Muscle of leg (tissue), 16 donors: Measurements from ENCODE around the gene MAN2C1. TPM values are rescaled to one million over a fixed set of nuclear protein-coding genes. Genes with fewer than 3 reads are reported as not detected.
"Not testable (repeated sequence)": the region's sequence is repeated elsewhere in the genome, so short reads cannot be mapped to it uniquely, and the experiment has no call there.

Source experiments
- DNase-seq: peaks from one replicate; pipeline ENCODE4 v3.0.0; 2013
- H3K27ac ChIP-seq: one replicate; pipeline ENCODE4 v1.5.1; 2013; ENCODE audit warnings: mild to moderate bottlenecking, low read length, control low read depth
- H3K27me3 ChIP-seq: one replicate; pipeline ENCODE4 v1.6.1; 2013; ENCODE audit warnings: low read length; ENCODE audit not compliant: control insufficient read depth, insufficient read depth
- H3K36me3 ChIP-seq: one replicate; pipeline ENCODE4 v1.6.1; 2013; ENCODE audit warnings: low read length; ENCODE audit not compliant: control insufficient read depth, insufficient read depth
- H3K4me1 ChIP-seq: one replicate; pipeline ENCODE4 v1.6.1; 2013; ENCODE audit warnings: low read length; ENCODE audit not compliant: control insufficient read depth, insufficient read depth
- H3K4me3 ChIP-seq: one replicate; pipeline ENCODE4 v1.5.1; 2013; ENCODE audit warnings: low read length, control low read depth
- H3K9me3 ChIP-seq: replicated peaks from 2 replicates; pipeline ENCODE4 v1.6.1; 2013; ENCODE audit warnings: low read depth, low read length; ENCODE audit not compliant: control insufficient read depth
- WGBS: methylation state at CpG from one replicate; pipeline ENCODE4 v1.1.5; 2013; ENCODE audit warnings: missing lambda C conversion rate; ENCODE audit not compliant: insufficient coverage; 5-methylcytosine and 5-hydroxymethylcytosine counted together
- long read RNA-seq, 11 donors: transcript quantifications; one replicate each; lab custom pipeline, GENCODE V29; 2026
- polyA plus RNA-seq, 8 donors: library from polyadenylated mRNA; unstranded; fragments of 120-200 nt; gene quantifications; one replicate each; pipeline versions ENCODE4 v1.2.1 to v1.2.3, GENCODE V29; 2013; ENCODE audit warnings: inconsistent platforms in 1 of 8, low replicate concordance in 1 of 8; ENCODE audit not compliant: insufficient read length in 8 of 8, insufficient read depth in 1 of 8
- total RNA-seq: library from RNA; stranded (reverse); fragments of 120-200 nt; gene quantifications from one replicate; pipeline ENCODE4 v1.2.4, GENCODE V29; 2013

Gene MAN2C1
- 109 TPM for total RNA-seq
- polyA plus RNA-seq, result 100 to 1,000 TPM in 4 of 8 donors, 10 to 100 TPM in 4; 63.9 to 149 (median 101) TPM
- long read RNA-seq, donor 1, partial matches to known transcripts, result 0 of 3 reads
- long read RNA-seq, donor 1, other reads (novel, unspliced or antisense), result 0 of 3 reads
- long read RNA-seq, donor 2, partial matches to known transcripts, result 0 of 1 reads
- long read RNA-seq, donor 2, other reads (novel, unspliced or antisense), result 0 of 1 reads
- long read RNA-seq, donor 3, partial matches to known transcripts, result 0 of 2 reads
- long read RNA-seq, donor 3, other reads (novel, unspliced or antisense), result 0 of 2 reads
- long read RNA-seq, donor 4, partial matches to known transcripts, result 0 of 2 reads
- long read RNA-seq, donor 4, other reads (novel, unspliced or antisense), result 0 of 2 reads
- long read RNA-seq, donor 5, full-length matches to known transcripts, result 4 of 4 reads
- long read RNA-seq, donor 5, partial matches to known transcripts, result 0 of 4 reads
- long read RNA-seq, donor 5, other reads (novel, unspliced or antisense), result 0 of 4 reads
- long read RNA-seq, donor 6, partial matches to known transcripts, result 0 of 2 reads
- long read RNA-seq, donor 6, other reads (novel, unspliced or antisense), result 0 of 2 reads
- long read RNA-seq, donor 7, partial matches to known transcripts, result 0 of 5 reads
- long read RNA-seq, donor 7, other reads (novel, unspliced or antisense), result 0 of 5 reads
- long read RNA-seq, donor 8, partial matches to known transcripts, result 0 of 6 reads
- long read RNA-seq, donor 8, other reads (novel, unspliced or antisense), result 0 of 6 reads
- long read RNA-seq, donor 9, partial matches to known transcripts, result 0 of 4 reads
- long read RNA-seq, donor 9, other reads (novel, unspliced or antisense), result 0 of 4 reads
- long read RNA-seq, donor 10, partial matches to known transcripts, result 0 of 8 reads
- long read RNA-seq, donor 10, other reads (novel, unspliced or antisense), result 0 of 8 reads
- long read RNA-seq, donor 11, partial matches to known transcripts, result 0 of 6 reads
- long read RNA-seq, donor 11, other reads (novel, unspliced or antisense), result 0 of 6 reads

DNA sequence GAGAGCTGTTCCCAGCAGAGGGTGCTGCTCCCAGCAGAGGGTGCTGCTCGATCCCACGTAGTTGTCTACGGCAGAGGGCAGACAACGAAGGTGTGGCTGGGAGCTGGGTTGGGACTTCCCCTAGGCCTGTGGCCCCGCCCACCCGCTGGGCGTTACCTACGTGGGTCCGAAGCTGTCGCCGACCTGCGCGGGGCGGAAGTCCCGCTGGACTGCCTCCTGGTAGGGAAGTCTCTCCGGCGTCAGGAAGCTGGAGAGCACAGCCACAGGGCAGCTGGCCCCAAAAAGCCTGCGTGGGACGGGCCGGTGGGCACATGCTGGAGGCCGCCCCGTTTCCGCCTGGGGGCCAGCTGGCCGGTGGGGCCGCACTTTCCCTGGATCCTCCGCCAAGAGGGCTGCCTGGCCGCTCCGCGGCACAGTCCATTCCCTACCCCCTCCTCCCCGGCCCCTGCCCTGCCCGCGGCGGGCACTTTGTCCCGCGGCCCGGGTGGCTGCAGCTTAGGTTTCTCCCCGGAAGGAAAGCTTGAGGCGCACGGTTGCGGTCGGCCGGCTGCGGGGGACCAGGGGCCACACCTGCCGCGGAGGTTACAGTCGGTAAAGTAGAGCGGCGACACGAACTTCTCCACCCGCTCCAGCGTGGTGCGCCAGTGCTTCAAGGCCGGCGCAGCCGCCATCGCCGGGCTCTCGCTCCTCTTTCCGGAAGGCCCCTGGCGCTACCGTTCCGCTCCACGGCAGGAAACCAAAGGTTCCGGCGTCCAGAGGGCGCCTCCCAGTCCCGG, at the start of gene MAN2C1:
TSS of gene MAN2C1 (minus strand) at position 695 of the 776 bp plus-strand sequence. CDS start at position 671, 24 bp downstream.
- WGBS, result under 1% methylated on average over 67 of the region's 67 CpGs
- H3K4me1 ChIP-seq, result peaks cover 18% of the 10 kb centered on the region
- no peaks in the 10 kb centered on the region for H3K9me3 ChIP-seq
- no peaks in the 10 kb centered on the region for H3K27me3 ChIP-seq
- peaks cover 65% of the 10 kb centered on the region for H3K36me3 ChIP-seq
- peak within 1 kb of the TSS; percentile 97 for H3K27ac ChIP-seq
- peak; percentile 97 for DNase-seq
- H3K4me3 ChIP-seq, result peak within 1 kb of the TSS; percentile 89

DNA sequence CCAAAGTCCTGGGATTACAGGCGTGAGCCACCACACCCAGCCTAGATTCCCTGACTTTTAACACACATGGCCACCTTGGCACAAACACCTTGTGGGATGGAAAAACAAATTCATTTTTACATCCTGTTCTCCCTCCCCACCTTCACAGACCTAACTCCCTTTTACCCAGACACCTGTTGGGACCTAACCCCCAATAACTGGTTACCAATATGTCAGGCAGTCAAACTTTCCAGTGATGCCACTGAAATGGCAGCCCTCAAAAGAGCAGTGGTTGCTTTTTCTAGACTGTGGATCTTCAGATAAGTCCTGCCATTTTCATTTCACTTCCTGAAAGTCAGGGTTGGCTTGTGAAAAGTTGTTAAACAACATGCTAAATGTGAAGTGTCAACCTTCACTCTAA, 48.2 kb upstream of the MAN2C1 start:
- no peak overlapping the region for H3K4me3 ChIP-seq
- no peaks in the 10 kb centered on the region for H3K9me3 ChIP-seq
- H3K27me3 ChIP-seq, result no peaks in the 10 kb centered on the region
- H3K4me1 ChIP-seq, result no peaks in the 10 kb centered on the region
- H3K36me3 ChIP-seq, result peaks cover 22% of the 10 kb centered on the region
- no peak for DNase-seq
- 80% methylated on average over 1 of the region's 1 CpG for WGBS
- no peak overlapping the region for H3K27ac ChIP-seq

DNA sequence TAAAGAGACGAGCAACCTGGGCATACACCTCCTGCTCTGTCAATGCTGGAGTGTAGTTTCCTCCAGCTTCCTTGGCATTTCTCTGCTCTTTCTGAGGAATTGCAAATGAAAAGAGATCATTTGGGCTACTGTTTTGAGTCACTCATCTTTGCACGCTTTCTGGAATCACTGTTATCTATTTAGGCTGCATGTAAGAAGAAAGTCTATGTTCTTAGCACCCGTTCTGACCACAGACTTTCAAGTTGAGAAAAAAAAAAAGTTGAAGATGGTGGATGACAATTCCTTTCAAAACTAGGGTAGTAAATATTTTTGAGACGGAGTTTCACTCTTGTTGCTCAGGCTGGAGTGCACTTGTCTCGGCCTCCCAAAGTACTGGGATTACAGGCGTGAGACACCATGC, 41.8 kb upstream of the MAN2C1 start:
- no peaks in the 10 kb centered on the region for H3K9me3 ChIP-seq
- peaks cover 61% of the 10 kb centered on the region for H3K36me3 ChIP-seq
- H3K27me3 ChIP-seq, result no peaks in the 10 kb centered on the region
- no peaks in the 10 kb centered on the region for H3K4me1 ChIP-seq
- no peak for DNase-seq
- H3K27ac ChIP-seq, result no peak overlapping the region
- WGBS, result 100% methylated on average over 4 of the region's 6 CpGs
- H3K4me3 ChIP-seq, result no peak overlapping the region

DNA sequence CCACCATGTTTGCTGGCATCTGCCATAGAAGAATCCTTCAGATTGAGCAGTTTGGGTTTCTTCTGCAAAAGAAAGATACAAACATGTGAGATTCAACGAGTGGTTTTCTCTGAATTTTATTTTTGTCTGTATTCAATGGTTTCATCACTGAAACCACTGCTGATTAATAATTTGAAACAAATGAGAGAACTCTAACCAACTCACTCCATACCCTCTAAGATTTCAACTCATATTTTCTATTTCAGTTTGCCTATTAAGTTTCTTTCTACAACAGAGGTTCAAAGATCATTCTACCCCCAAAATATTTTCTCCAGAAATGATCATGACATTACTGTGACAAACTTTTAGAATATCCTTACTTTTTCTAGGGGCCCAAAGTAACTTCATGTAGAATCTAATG, 38.7 kb upstream of the MAN2C1 start:
- Histone ChIP-seq H3K4me3 (no peak overlapping the region), H3K9me3 (no peaks in the 10 kb centered on the region), H3K4me1 (no peaks in the 10 kb centered on the region), H3K27ac (no peak overlapping the region), H3K27me3 (no peaks in the 10 kb centered on the region), H3K36me3 (peaks cover 66% of the 10 kb centered on the region)
- no CpG with 5 or more reads among the region's 1 CpG for WGBS
- DNase-seq, result no peak

DNA sequence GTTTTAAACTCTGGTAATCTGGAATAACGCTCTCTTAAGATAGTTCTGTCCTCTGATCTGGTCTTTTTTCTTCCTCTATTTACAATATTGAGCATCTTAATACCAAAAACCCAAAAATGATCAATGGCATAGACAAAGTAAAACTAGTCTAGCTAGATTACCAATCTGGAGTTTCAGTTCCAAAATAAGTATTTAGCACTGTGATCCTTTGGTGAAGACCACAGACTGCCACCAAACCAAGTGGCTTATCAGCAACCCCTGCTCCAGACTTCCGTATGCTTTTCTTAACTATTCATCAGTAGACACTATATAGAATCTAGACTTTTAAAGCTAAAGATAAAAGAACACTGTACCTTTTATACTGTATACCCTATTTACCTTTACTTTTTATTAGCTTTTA, 35.5 kb upstream of the MAN2C1 start:
- 86% methylated on average over 1 of the region's 2 CpGs for WGBS
- Histone ChIP-seq H3K27me3 (no peaks in the 10 kb centered on the region), H3K27ac (no peak overlapping the region), H3K4me1 (no peaks in the 10 kb centered on the region), H3K36me3 (peaks cover 69% of the 10 kb centered on the region), H3K4me3 (no peak overlapping the region), H3K9me3 (no peaks in the 10 kb centered on the region)
- DNase-seq, result no peak

DNA sequence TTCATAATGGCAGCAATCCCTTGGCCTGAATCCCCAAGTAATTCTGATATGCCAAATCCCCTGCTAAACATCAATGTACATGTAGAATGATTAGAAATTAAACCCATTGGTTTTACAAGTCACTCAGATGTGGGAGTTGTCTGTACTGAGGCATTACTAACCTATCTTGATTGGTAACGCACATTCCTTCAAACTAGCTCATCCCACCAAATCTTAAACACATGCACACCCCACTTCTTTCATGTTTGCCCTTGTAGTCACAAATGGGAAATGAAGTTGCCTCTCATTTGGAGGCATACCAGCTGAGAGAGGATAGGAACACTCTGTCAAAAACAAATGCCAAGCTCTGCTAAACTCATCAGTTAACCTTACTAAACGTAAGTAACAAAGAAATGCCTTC, 29.1 kb upstream of the MAN2C1 start:
- H3K27ac ChIP-seq, result no peak overlapping the region
- WGBS, result 0% methylated on average over 1 of the region's 2 CpGs
- H3K4me1 ChIP-seq, result no peaks in the 10 kb centered on the region
- peaks cover 82% of the 10 kb centered on the region for H3K36me3 ChIP-seq
- DNase-seq, result peak; percentile 2
- no peaks in the 10 kb centered on the region for H3K27me3 ChIP-seq
- no peak overlapping the region for H3K4me3 ChIP-seq
- no peaks in the 10 kb centered on the region for H3K9me3 ChIP-seq

DNA sequence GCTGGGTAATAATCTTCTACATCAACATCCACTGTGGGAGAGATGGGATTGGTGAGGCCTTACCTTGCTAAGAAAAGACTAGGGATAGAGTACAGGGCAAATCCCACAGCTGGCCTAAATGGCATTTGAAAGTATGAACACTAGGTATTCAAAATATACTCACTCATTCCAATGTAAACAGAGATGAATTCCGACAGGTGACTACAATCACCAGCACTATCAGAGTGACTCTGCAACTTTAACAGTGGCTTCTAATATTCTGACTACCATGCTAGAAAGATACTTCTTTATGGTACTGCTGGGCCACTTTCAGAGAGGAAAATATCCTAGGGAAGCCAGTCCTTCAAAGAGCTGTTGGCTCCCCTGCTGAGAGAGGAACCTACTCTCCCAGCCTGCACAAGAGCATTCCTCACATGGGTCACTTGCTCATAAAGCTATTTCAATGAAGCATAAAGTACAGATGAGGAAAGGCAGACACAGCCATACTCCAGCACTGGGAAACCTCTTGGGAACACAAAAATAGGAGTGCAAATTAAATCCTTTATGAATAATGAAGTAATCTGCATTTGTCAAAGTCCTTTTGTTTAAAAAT, 21.5 kb upstream of the MAN2C1 start:
- no peaks in the 10 kb centered on the region for H3K4me1 ChIP-seq
- WGBS, result no CpG with 5 or more reads among the region's 1 CpG
- H3K4me3 ChIP-seq, result no peak overlapping the region
- H3K27me3 ChIP-seq, result no peaks in the 10 kb centered on the region
- no peaks in the 10 kb centered on the region for H3K9me3 ChIP-seq
- H3K27ac ChIP-seq, result no peak overlapping the region
- peaks cover 78% of the 10 kb centered on the region for H3K36me3 ChIP-seq
- DNase-seq, result no peak

DNA sequence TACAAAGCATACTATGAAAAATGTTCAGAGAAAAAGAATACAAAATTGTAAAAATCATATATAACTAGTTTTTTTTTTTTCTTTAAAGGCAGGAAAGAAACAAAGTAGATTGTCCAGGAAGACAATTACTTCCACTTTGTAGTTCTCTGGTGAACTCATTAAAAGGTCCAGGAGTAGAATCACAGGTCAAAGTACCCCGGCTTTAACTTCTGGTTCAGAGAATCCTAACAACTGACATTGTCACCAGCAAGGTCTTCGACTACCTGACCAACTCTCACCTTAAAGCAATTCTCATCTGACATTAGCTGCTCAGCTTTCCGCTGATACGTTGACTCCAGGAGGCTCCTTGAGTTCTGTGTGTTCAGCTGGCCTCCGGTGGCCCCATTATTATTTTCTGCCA, 15.6 kb upstream of the MAN2C1 start:
- H3K27me3 ChIP-seq, DNase-seq, H3K4me1 ChIP-seq, H3K4me3 ChIP-seq, H3K9me3 ChIP-seq, H3K27ac ChIP-seq: not testable (repeated sequence)
- peaks cover 62% of the 10 kb centered on the region for H3K36me3 ChIP-seq
- 91% methylated on average over 5 of the region's 5 CpGs for WGBS

DNA sequence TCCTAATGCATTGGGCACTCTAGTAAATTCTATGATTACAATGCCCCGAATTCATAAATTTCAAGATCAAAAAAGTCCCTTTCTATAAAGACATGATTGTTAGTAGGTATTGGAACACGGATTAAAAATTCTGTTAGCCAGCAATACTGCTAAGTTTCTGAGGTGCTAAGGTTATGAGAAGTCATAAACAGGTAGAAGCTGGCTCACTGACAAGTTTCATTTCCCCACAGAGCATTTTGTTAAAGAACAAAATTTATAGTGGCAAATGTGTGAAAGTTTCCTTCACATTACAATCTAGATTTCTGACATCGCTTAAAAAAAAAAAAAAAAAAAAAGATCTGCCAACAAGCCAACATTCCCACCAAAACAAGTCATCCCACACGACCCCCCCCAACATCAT, 12.4 kb upstream of the MAN2C1 start:
- Histone ChIP-seq H3K4me3 (no peak overlapping the region), H3K9me3 (no peaks in the 10 kb centered on the region), H3K36me3 (peaks cover 43% of the 10 kb centered on the region), H3K27me3 (no peaks in the 10 kb centered on the region), H3K4me1 (no peaks in the 10 kb centered on the region), H3K27ac (no peak overlapping the region)
- no peak for DNase-seq
- WGBS, result 100% methylated on average over 1 of the region's 4 CpGs
